ENCODE data around the gene ARHGEF38. TPM values are rescaled to one million over a fixed set of nuclear protein-coding genes. Genes with fewer than 3 reads are reported as not detected.

Gene ARHGEF38
- total RNA-seq, 1 donor: not detected

DNA sequence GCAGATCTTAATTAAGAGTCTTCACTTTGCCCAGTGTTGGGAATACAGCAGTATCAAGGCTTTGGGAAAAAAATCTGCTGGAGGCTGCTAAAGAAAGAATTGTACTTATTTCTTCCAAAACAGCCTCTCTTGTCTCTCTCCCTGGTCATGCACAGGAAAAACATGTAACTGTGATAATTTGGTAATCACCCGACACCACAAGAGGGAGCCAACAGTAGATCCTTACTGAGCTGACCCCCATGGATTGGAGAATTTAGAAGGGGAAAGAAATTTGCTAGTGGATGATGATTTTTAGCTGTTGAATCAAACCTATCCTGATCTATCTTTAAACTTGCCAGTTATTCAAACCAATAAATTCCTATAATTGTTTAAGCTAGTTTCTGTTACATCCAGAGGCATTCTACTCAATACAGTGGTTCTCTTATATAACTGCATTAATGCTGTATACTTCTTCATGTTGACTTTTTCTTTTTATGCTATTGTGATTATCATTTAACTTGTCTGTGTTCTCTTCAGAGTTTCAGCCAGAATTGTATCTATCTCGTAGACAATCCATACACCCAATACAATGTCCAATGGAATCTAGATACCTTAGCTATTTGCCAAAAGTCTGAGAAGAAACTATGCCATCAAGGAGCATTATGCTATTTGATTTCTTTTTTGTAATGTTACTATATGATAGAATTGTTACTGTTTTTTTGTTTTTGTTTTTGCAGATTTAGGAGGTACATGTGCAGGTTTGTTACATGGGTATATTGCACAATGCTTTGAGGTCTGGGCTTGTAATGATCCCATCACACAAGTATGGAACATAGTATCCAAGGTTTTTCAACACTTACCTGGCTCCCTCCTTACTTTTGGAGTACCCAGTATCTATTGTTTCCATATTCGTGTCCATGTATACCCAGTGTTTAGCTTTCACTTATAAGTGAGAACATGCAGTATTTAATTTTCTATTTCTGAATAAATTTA is 31.3 kb upstream of the ARHGEF38 start:
- DNase-seq (ENCODE audit: low read depth): peak; percentile 50
- TF ChIP-seq, protein P1, sequence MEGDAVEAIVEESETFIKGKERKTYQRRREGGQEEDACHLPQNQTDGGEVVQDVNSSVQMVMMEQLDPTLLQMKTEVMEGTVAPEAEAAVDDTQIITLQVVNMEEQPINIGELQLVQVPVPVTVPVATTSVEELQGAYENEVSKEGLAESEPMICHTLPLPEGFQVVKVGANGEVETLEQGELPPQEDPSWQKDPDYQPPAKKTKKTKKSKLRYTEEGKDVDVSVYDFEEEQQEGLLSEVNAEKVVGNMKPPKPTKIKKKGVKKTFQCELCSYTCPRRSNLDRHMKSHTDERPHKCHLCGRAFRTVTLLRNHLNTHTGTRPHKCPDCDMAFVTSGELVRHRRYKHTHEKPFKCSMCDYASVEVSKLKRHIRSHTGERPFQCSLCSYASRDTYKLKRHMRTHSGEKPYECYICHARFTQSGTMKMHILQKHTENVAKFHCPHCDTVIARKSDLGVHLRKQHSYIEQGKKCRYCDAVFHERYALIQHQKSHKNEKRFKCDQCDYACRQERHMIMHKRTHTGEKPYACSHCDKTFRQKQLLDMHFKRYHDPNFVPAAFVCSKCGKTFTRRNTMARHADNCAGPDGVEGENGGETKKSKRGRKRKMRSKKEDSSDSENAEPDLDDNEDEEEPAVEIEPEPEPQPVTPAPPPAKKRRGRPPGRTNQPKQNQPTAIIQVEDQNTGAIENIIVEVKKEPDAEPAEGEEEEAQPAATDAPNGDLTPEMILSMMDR (IDR thresholded peaks at IDR 0.05; ENCODE audit: insufficient read depth, low read length): peak; percentile 71
- no peak overlapping the region for H3K4me3 ChIP-seq (ENCODE audit: low read depth, low read length)

DNA sequence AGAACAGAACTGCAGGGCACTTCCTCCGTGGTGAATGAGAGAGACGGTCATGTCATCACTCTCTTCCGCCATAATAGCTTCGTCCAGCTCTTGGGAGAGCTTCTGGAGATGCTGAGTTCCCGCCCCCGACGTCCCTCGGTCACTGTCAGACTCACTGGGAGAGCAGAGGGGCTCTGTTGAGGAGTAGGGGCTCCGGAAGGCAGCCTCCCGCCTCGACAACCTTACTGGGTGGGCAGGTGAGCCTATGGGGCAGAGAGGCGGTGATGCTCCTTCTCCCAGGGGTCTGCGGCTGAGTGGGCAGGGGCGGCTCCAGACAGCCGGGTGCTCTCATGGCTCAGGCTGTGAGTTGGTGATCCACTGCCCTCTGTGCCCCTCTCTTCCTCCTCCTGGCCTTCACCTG is 25.8 kb upstream of the ARHGEF38 start:
- no peak overlapping the region for H3K4me3 ChIP-seq (ENCODE audit: low read depth, low read length)
- no peak for DNase-seq (ENCODE audit: low read depth)
- TF ChIP-seq, protein P1 (IDR thresholded peaks at IDR 0.05; ENCODE audit: insufficient read depth, low read length): no peak

DNA sequence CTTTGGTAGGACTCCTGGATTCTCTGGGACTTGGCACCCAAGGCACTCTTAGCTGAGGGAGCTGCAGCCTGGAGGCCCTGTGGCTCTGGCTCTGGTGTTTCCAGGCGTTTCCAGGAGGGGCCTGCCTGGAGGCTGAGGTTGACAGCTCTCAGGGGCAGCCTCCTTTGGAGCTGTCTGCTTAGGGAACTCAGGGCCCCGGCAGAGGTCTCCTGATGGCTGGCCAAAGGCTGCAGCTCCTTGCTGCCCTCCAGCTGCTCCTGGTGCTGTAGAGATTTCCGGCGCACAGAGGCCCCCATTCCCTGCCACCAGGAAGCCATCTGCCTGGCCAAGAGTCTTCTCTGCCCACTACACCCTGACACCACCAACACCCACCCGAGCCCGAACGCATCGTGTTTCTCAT is 25.3 kb upstream of the ARHGEF38 start:
- TF ChIP-seq, protein P1 (IDR thresholded peaks at IDR 0.05; ENCODE audit: insufficient read depth, low read length): no peak
- H3K4me3 ChIP-seq (ENCODE audit: low read depth, low read length): no peak overlapping the region

DNA sequence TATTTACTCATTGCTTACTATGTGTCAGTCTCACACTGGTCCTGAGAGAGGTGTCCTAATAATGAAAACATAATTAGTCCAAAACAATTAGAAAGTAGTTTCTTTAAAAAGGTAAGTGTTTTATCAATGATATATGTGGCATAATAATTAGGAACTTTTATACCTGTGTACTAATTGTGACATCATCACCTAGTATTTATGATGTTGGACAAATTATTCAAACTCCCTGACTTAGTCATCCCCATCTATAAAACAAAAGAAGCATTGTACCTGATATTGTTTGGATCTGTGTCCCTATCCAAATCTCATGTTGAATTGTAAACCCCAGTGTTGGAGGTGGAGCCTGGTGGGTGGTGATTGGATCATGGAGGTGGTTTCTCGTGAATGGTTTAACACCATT is 15.8 kb upstream of the ARHGEF38 start:
- H3K4me3 ChIP-seq (ENCODE audit: low read depth, low read length): no peak overlapping the region
- DNase-seq (ENCODE audit: low read depth): no peak
- TF ChIP-seq, protein P1 (IDR thresholded peaks at IDR 0.05; ENCODE audit: insufficient read depth, low read length): no peak

More for the DNA sequence above, 25.3 kb upstream of the ARHGEF38 start:
- DNase-seq (ENCODE audit: low read depth): no peak

DNA sequence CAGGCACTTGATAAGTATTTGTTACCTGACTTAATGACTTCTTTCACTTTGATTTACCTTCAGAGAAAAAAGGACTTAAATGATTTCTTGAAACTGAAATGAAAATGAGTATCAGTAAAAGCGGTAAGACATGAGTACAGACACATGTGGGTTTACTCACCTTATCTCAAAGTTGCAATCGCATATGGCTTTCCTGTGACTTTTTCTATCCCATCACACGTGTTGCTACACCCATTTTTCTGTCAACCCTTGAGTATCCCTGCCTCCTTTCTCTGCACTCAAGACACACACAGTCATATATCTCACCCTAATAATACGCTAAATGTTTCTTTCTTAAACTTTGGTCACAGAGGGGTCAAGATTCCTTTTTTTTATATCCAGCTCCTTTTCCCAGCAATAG is 11.0 kb upstream of the ARHGEF38 start:
- DNase-seq (ENCODE audit: low read depth): no peak
- TF ChIP-seq, protein P1 (IDR thresholded peaks at IDR 0.05; ENCODE audit: insufficient read depth, low read length): no peak
- H3K4me3 ChIP-seq (ENCODE audit: low read depth, low read length): no peak overlapping the region

DNA sequence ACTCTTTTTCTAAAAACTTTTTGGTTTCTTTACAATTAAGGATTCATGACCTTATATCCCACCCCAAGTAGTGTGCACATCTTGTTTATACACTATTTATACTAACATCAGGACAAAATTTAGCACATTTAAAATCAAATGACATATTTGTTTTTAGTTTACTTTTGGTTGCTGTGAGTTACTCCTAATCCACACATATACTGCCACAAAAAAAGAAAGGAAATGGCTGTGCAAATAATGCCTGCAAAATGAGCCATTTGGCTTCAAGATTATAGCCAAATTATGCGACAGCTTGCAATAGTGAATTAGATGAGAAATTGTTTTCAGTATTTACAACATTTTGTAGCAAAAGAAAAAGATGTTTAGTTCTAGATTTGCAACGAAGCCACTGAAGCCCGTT is 10.4 kb upstream of the ARHGEF38 start:
- TF ChIP-seq, protein P1 (IDR thresholded peaks at IDR 0.05; ENCODE audit: insufficient read depth, low read length): no peak
- H3K4me3 ChIP-seq (ENCODE audit: low read depth, low read length): no peak overlapping the region
- DNase-seq (ENCODE audit: low read depth): no peak
